ENCODE results near the gene SPARC.
"Not testable (repeated sequence)": the region's sequence is repeated elsewhere in the genome, so short reads cannot be mapped to it uniquely, and the experiment has no call there.

DNA sequence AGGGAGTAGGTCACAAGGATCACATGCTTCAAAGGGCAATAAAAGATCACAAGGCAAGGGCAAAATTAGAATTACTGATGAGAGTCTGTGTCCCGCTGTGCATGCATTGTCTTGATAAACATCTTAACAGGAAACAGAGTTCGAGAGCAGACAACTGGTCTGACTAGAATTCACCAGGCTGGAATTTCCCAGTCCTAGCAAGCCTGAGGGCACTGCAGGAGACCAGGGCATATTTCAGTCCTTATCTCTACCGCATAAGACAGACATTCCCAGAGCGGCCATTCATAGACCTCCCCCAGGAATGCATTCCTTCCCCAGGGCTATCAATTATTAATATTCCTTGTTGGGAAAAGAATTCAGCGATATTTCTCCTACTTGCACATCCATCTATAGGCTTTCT lies 42.9 kb upstream of the SPARC start:
- TF ChIP-seq, protein P1, sequence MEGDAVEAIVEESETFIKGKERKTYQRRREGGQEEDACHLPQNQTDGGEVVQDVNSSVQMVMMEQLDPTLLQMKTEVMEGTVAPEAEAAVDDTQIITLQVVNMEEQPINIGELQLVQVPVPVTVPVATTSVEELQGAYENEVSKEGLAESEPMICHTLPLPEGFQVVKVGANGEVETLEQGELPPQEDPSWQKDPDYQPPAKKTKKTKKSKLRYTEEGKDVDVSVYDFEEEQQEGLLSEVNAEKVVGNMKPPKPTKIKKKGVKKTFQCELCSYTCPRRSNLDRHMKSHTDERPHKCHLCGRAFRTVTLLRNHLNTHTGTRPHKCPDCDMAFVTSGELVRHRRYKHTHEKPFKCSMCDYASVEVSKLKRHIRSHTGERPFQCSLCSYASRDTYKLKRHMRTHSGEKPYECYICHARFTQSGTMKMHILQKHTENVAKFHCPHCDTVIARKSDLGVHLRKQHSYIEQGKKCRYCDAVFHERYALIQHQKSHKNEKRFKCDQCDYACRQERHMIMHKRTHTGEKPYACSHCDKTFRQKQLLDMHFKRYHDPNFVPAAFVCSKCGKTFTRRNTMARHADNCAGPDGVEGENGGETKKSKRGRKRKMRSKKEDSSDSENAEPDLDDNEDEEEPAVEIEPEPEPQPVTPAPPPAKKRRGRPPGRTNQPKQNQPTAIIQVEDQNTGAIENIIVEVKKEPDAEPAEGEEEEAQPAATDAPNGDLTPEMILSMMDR (IDR thresholded peaks at IDR 0.05): not testable (repeated sequence)
- TF ChIP-seq EP300 (IDR thresholded peaks at IDR 0.05): not testable (repeated sequence)
